SU-DHL-6 (cell line): ENCODE measurements around the gene DOC2A.
"Not testable (repeated sequence)": the region's sequence is repeated elsewhere in the genome, so short reads cannot be mapped to it uniquely, and the experiment has no call there.

Experiments
- H2AFZ ChIP-seq: fragments of 200-600 bp; sonication (generic); 2 replicates; pipeline ENCODE4 v1.6.1; 2014; ENCODE audit warnings: low read depth, mild to moderate bottlenecking, moderate library complexity, mixed read lengths, antibody characterized with exemption, low read length; ENCODE audit not compliant: severe bottlenecking
- H3F3A ChIP-seq: fragments of 200-600 bp; shearing (Covaris generic); 2 replicates; pipeline ENCODE4 v1.6.0; 2016; ENCODE audit warnings: antibody characterized with exemption, mild to moderate bottlenecking; ENCODE audit not compliant: insufficient read depth
- H3K27ac ChIP-seq: fragments of 200-600 bp; sonication (generic); 2 replicates; pipeline ENCODE4 v1.5.1; 2016; ENCODE audit warnings: low read depth, mild to moderate bottlenecking, low read length, moderate library complexity, mixed read lengths
- H3K27me3 ChIP-seq: fragments of 200-600 bp; sonication (generic), shearing (Covaris generic); 2 replicates; pipeline ENCODE4 v1.6.0; 2014; ENCODE audit warnings: mild to moderate bottlenecking, low read length
- H3K36me3 ChIP-seq: fragments of 200-600 bp; sonication (generic); 2 replicates; pipeline ENCODE4 v1.6.1; 2014; ENCODE audit warnings: mild to moderate bottlenecking, low read length, mixed read lengths
- H3K4me2 ChIP-seq: fragments of 300-600, 200-600 bp; shearing (Covaris generic), sonication (generic); 2 replicates; pipeline ENCODE4 v1.6.0; 2014; ENCODE audit warnings: low read length, low read depth, mild to moderate bottlenecking; ENCODE audit not compliant: poor library complexity, severe bottlenecking
- H3K4me3 ChIP-seq: fragments of 200-600 bp; sonication (generic); 2 replicates; pipeline ENCODE4 v1.5.1; 2014; ENCODE audit warnings: antibody characterized with exemption, low read length, mild to moderate bottlenecking, mixed read lengths; ENCODE audit not compliant: insufficient read depth, poor library complexity, severe bottlenecking
- H3K79me2 ChIP-seq: fragments of 200-600 bp; sonication (generic); 2 replicates; pipeline ENCODE4 v1.6.1; 2014; ENCODE audit warnings: mild to moderate bottlenecking, low read length, moderate library complexity; ENCODE audit not compliant: insufficient read depth
- H3K9ac ChIP-seq: fragments of 200-600 bp; sonication (generic); 2 replicates; pipeline ENCODE4 v1.7.0; 2014; ENCODE audit warnings: mild to moderate bottlenecking, low read length
- H3K9me2 ChIP-seq: fragments of 200-600 bp; sonication (generic); replicated peaks from 2 replicates; pipeline ENCODE4 v1.6.1; 2014; ENCODE audit warnings: low read length; ENCODE audit not compliant: insufficient read depth
- H3K9me3 ChIP-seq: fragments of 200-600 bp; sonication (generic); 2 replicates; pipeline ENCODE4 v1.6.1; 2014; ENCODE audit warnings: low read length, mixed read lengths; ENCODE audit not compliant: insufficient read depth
- H4K20me1 ChIP-seq: fragments of 200-600 bp; sonication (generic); 2 replicates; pipeline ENCODE4 v1.6.1; 2014; ENCODE audit warnings: low read depth, mild to moderate bottlenecking, antibody characterized with exemption, low read length, moderate library complexity, mixed read lengths
- EZH2phosphoT487 ChIP-seq: fragments of 200-600 bp; sonication (generic), shearing (Covaris generic); conservative IDR thresholded peaks from 2 replicates; pipeline ENCODE4 v1.6.1; 2018; ENCODE audit warnings: mild to moderate bottlenecking, antibody characterized with exemption, low read length, moderate library complexity, mixed read lengths
- TF ChIP-seq, protein P1 (sequence below): fragments of 200-600 bp; sonication (generic); IDR thresholded peaks from one replicate; pipeline ENCODE4 v1.5.1; 2017; ENCODE audit warnings: antibody characterized with exemption, mild to moderate bottlenecking, low read length, moderate library complexity; ENCODE audit not compliant: insufficient read depth, poor library complexity, severe bottlenecking

DOC2A gene

DNA sequence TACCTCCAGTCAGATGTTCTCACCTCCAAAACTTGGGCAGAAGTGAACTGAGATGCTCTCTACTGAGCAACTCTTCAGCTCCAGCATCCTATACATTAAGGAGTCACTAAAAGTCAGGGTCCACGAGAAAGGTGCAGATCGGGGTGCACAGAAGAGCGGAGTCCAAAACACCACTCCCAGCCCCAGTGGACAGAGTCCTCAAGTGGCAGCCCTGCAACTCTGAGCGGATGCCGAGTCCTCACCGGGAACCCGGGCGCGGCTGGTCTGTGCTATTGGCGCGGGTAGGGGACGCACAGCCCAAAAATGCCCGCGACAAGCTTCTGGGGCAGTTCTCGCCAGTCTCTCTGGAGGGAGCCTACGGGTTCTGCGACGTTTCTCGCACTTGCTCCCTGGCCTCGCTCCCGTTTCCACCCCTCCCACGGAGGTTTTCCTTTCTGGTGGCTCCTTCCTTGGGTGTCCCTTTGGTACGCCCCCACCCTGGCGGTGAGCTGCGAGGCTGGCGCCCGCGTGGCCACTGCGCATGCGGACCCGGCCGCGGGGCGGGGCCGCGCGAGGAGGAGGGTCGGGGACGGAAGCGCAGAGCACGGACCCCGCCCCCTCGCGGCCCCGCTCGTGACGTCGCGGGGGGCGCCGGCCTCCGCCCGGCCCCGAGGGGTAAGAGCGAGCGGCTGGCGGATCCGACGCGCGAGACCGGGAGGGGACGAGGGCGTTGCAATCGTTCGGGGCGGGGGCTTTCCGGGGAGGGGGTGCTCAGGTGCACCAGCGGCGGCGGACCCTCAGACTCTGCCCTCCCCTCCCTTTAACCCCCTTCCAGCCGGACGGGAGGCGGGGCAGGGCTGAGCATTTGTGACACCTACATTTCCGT is 49.1 kb downstream of the DOC2A start, which contains the start of gene TMEM219:
Gene TMEM219, plus strand, starts transcription at position 601 of the 865 bp plus-strand sequence. CDS start 1,065 bp downstream, outside the sequence.
- Histone ChIP-seq H3F3A (no peaks in the 10 kb centered on the region), H3K9me3 (no peaks in the 10 kb centered on the region), H3K27me3 (no peaks in the 10 kb centered on the region), H3K9me2 (no peaks in the 10 kb centered on the region), H3K4me2 (peak within 1 kb of the TSS; percentile 79), H3K9ac (peak within 1 kb of the TSS; percentile 72), H3K27ac (peak within 1 kb of the TSS; percentile 61), H3K36me3 (no peaks in the 10 kb centered on the region), H3K4me3 (peak within 1 kb of the TSS; percentile 70), H2AFZ (peak within 1 kb of the TSS; percentile 89), H3K79me2 (no peaks in the 10 kb centered on the region), H4K20me1 (no peaks in the 10 kb centered on the region)
- TF ChIP-seq EZH2phosphoT487 = no peak
- TF ChIP-seq, protein P1, sequence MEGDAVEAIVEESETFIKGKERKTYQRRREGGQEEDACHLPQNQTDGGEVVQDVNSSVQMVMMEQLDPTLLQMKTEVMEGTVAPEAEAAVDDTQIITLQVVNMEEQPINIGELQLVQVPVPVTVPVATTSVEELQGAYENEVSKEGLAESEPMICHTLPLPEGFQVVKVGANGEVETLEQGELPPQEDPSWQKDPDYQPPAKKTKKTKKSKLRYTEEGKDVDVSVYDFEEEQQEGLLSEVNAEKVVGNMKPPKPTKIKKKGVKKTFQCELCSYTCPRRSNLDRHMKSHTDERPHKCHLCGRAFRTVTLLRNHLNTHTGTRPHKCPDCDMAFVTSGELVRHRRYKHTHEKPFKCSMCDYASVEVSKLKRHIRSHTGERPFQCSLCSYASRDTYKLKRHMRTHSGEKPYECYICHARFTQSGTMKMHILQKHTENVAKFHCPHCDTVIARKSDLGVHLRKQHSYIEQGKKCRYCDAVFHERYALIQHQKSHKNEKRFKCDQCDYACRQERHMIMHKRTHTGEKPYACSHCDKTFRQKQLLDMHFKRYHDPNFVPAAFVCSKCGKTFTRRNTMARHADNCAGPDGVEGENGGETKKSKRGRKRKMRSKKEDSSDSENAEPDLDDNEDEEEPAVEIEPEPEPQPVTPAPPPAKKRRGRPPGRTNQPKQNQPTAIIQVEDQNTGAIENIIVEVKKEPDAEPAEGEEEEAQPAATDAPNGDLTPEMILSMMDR = no peak

DNA sequence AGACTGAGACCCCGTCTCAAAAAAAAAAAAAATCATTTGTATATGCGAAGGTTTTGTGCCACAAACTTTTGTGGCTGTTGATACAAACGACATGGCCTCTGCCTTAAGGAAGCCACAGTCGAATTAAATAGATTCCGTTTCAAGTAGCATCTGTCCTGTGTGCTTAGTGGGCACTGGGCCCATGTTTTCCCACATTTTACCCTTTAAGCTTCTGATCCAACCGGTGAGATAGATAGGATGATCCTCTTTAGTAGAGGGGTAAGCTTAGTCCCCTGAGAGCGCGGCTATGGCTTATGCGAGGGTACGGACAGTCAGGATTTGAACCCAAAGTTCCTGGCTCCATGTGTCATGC is 49.7 kb downstream of the DOC2A start:
- peaks cover 4% of the 10 kb centered on the region; the same call in 1 of the 2 replicates for H3F3A ChIP-seq
- H3K9me2 ChIP-seq = no peaks in the 10 kb centered on the region
- H3K27me3 ChIP-seq = no peaks in the 10 kb centered on the region
- no peaks in the 10 kb centered on the region for H3K79me2 ChIP-seq
- no peaks in the 10 kb centered on the region for H4K20me1 ChIP-seq
- H2AFZ ChIP-seq = peak overlapping the region; percentile 89
- no peak for TF ChIP-seq EZH2phosphoT487
- TF ChIP-seq, protein P1 = no peak
- H3K9ac ChIP-seq = peak overlapping the region; percentile 72
- peak overlapping the region; percentile 61; the same call in 1 of the 2 replicates for H3K27ac ChIP-seq
- H3K36me3 ChIP-seq = no peaks in the 10 kb centered on the region
- no peaks in the 10 kb centered on the region for H3K9me3 ChIP-seq
- peak overlapping the region; percentile 79 for H3K4me2 ChIP-seq
- H3K4me3 ChIP-seq = peak overlapping the region; percentile 70

DNA sequence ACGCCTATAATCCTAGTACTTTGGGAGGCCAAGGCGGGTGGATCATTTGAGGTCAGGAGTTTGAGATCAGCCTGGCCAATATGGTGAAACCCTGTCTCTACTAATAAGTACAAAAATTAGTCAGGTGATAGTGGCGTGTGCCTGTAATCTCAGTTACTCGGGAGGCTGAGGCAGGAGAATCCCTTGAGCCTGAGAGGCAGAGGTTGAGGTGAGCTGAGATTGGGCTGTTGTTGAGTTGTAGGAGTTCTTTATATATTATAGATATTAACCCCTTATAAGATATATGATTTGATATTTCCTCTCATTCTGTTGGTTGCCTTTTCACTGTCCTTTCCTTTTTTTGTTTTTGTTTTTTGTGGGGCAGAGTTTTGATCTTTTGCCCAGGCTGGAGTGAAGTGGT is 51.0 kb downstream of the DOC2A start:
- H3F3A ChIP-seq, H3K36me3 ChIP-seq, H3K79me2 ChIP-seq, H3K27ac ChIP-seq, H3K9ac ChIP-seq, H3K4me3 ChIP-seq, H3K9me2 ChIP-seq, H3K9me3 ChIP-seq, H3K4me2 ChIP-seq, H3K27me3 ChIP-seq, H4K20me1 ChIP-seq, H2AFZ ChIP-seq: not testable (repeated sequence)

DNA sequence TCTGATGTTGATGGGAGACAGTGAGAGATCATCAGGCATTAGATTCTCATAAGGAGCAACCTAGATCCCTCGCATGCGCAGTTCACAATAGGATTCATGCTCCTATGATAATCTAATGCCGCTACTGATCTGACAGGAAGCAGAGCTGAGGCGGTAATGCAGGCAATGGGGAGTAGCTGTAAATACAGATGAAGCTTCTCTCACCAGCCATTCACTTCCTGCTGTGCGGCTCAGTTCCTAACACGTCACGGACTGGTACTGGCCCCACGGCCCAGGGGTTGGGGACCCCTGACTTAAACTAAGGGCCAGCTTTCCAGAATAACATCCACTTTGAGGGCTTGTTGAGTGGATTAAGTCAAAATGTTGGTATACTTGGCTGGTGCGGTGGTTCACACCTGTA is 51.5 kb downstream of the DOC2A start:
- Histone ChIP-seq H4K20me1 (no peaks in the 10 kb centered on the region), H3F3A (peaks cover 4% of the 10 kb centered on the region; the same call in 1 of the 2 replicates), H3K9me3 (no peaks in the 10 kb centered on the region), H2AFZ (no peak overlapping the region), H3K79me2 (no peaks in the 10 kb centered on the region), H3K36me3 (no peaks in the 10 kb centered on the region), H3K4me3 (no peak overlapping the region), H3K4me2 (no peak overlapping the region), H3K27ac (no peak overlapping the region), H3K9ac (no peak overlapping the region), H3K27me3 (no peaks in the 10 kb centered on the region), H3K9me2 (no peaks in the 10 kb centered on the region)
- TF ChIP-seq, protein P1 = no peak
- no peak for TF ChIP-seq EZH2phosphoT487
